Measurements from ENCODE around the gene ESPN. TPM values are rescaled to one million over a fixed set of nuclear protein-coding genes. Genes with fewer than 3 reads are reported as not detected.
A peak's percentile ranks its signal among the peaks of the same experiment; 100 is the strongest.

The ESPN gene
- under 1 TPM; 0.32 to 0.89 TPM for total RNA-seq

DNA sequence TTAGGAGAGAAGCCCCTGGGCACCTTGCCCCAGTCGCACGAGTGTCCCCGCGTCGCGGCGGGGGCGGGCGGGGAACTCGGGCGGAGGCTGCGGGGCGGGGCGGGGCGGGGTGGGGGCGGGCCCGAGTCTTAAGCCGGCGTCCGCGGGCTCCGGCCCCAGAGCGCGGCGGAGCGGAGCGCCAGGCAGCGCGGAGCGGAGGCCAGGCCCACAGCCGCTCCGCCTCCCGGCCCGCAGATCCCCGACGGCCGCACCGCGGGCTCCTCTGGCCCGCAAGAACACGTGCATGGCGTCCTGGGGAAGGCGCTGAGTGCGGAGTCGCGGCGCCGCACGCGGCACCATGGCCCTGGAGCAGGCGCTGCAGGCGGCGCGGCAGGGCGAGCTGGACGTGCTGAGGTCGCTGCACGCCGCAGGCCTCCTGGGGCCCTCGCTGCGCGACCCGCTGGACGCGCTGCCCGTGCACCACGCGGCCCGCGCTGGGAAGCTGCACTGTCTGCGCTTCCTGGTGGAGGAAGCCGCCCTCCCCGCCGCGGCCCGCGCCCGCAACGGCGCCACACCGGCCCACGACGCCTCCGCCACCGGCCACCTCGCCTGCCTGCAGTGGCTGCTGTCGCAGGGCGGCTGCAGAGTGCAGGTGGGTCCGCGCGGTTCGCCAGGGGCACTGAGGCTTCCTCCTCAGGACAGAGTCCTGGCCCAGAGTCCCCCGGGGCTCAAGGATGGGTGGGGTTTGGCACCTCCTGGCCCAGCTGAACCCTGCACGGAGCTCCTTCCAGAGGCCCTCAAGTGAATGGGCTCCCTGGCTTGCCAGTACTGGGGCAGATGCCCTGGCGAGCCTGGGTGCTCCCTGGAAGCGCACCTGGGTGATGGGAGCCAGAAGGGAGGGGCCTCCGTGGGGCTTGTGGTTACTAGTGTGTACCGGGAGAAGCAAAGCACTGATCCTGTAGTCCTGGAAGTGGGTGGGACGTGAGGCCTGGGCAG, at the start of gene ESPN:
Gene ESPN, plus strand, starts transcription at position 158 of the 975 bp plus-strand sequence. Its CDS starts 180 bp downstream, at position 338.
- ATAC-seq (peak; percentile 38), DNase-seq (no peak)
- peaks cover 17% of the 10 kb centered on the region for H3K4me1 Mint-ChIP-seq
- no peak within 1 kb of the TSS for H3K27ac Mint-ChIP-seq
- no peaks in the 10 kb centered on the region for H3K9me3 Mint-ChIP-seq (ENCODE audit: low read depth)
- CTCF ChIA-PET: interaction anchor here (2.6 kb wide), 1 partner anchor 13 kb away, joined by 15 read pairs; no protein-coding TSS in a partner anchor
- H3K27me3 Mint-ChIP-seq: peaks cover 65% of the 10 kb centered on the region
- H3K36me3 Mint-ChIP-seq: no peaks in the 10 kb centered on the region
- H3K4me3 Mint-ChIP-seq: peak within 1 kb of the TSS; percentile 9

DNA sequence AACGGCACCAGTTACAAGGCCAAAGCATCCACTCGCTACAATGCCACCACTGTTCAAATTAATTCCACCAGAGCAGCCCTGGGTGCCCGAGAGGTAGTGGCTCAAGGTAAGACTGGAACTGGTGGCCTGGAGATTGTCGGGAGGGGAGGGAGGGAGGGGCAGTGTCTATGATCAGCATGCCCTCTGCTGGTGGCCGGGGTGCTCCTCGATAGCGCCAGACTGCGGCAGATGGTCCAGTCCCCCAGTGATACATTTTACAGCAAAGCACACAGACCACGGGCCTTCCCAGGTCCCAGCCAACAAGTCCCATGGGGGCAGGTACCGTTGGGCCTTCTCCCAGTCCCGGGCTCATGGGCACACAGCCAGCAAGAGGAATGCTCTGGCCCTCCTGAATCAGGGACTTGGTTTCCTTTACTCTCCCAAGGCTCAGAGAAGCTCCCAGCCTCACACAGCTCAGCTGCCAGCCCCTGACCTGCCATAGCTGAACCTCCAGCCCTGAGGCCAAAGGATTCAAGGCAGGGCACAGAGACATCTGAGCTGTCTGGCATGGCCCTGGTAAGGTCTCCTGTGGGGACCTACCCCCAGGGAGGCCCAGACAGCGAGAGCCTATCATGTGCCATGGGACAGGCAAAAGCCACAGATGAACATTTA, 46.4 kb upstream of the ESPN start:
- Mint-ChIP-seq H3K27me3 (no peaks in the 10 kb centered on the region), H3K9me3 (ENCODE audit: low read depth) (no peaks in the 10 kb centered on the region), H3K4me3 (no peak overlapping the region), H3K4me1 (no peaks in the 10 kb centered on the region), H3K27ac (no peak overlapping the region), H3K36me3 (peaks cover 4% of the 10 kb centered on the region)
- ATAC-seq: no peak
- CTCF ChIA-PET: interaction anchor here (0.9 to 1.3 kb wide), 3 partner anchors 14 to 30 kb away, joined by 3 to 5 read pairs (median 4); no protein-coding TSS in a partner anchor
- DNase-seq: no peak

DNA sequence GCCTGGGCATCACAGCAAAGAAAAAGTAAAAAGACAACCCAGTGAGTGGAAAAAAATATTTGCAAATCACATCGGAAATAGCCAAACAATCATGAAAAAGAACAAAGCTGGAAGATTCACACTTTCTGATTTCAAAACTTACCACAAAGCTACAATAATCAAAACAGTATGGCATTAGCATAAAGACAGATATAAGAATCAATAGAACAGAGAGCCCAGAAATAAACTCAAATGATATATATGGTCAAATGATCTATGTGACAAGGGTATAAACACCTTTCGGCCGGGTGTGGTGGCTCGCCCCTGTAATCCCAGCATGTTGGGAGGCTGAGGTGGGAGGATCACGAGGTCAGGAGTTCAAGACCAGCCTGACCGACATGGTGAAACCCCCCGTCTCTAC, 44.5 kb upstream of the ESPN start:
- Mint-ChIP-seq H3K27me3 (no peaks in the 10 kb centered on the region), H3K4me1 (no peaks in the 10 kb centered on the region), H3K36me3 (peaks cover 10% of the 10 kb centered on the region), H3K4me3 (no peak overlapping the region), H3K9me3 (ENCODE audit: low read depth) (peaks cover 2% of the 10 kb centered on the region), H3K27ac (no peak overlapping the region)
- CTCF ChIA-PET: interaction anchor here (1.2 kb wide), 1 partner anchor 134 kb away, joined by 4 read pairs; no protein-coding TSS in a partner anchor
- ATAC-seq (no peak), DNase-seq (no peak)

DNA sequence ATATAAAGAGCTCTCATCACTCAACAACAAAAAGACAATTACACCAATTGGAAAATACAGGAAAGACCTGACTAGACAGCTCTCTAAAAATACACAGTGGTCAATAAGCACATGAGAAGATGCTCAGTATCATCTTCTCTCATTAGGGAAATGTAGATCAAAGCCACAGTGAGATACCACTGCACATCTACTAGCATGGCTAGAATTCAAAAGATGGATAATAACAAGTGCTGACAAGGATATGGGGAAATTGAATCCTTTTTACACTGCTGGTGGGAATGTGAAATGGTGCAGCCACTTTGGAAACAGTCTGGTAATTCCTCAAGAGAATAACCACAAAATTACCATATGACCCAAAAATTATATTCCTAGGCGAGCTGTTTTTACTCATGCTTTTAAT, 40.4 kb upstream of the ESPN start:
- no peak overlapping the region for H3K4me3 Mint-ChIP-seq
- peaks cover 3% of the 10 kb centered on the region for H3K4me1 Mint-ChIP-seq
- ATAC-seq (no peak), DNase-seq (no peak)
- CTCF ChIA-PET: interaction anchor here (1.2 to 3.0 kb wide), 6 partner anchors 9 to 138 kb away, joined by 3 to 7 read pairs (median 5); partner anchors contain the start of gene ACOT7
- H3K27ac Mint-ChIP-seq: no peak overlapping the region
- H3K36me3 Mint-ChIP-seq: peaks cover 12% of the 10 kb centered on the region
- peaks cover 2% of the 10 kb centered on the region for H3K9me3 Mint-ChIP-seq (ENCODE audit: low read depth)
- H3K27me3 Mint-ChIP-seq: no peaks in the 10 kb centered on the region

DNA sequence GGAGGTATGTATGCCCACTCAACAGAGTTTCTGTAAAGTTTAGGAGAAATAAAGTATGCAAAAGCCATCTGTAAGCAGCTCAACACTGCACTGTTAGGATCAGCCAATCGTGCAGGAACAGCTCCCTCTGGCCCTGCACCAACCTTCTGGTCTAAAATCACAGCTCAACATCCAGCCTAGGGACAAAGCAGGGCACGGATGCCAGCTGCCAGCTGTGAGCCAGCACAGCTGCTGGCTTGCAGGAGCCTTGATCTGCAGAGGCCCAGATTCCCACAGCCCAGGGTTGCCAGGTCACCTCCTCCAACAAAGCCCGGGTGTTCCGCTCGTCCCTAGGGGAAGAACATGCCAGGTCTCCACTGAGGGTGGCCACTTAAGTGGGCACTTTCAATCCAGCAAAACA, 39.6 kb upstream of the ESPN start:
- Mint-ChIP-seq H3K4me3 (no peak overlapping the region), H3K9me3 (ENCODE audit: low read depth) (peaks cover 2% of the 10 kb centered on the region), H3K27me3 (no peaks in the 10 kb centered on the region), H3K27ac (no peak overlapping the region), H3K36me3 (peaks cover 9% of the 10 kb centered on the region), H3K4me1 (peaks cover 6% of the 10 kb centered on the region)
- no peak for DNase-seq
- CTCF ChIA-PET: interaction anchor here (0.9 to 1.8 kb wide), 6 partner anchors 9 to 138 kb away, joined by 3 to 7 read pairs (median 4); partner anchors contain the start of gene ACOT7
- ATAC-seq: no peak

DNA sequence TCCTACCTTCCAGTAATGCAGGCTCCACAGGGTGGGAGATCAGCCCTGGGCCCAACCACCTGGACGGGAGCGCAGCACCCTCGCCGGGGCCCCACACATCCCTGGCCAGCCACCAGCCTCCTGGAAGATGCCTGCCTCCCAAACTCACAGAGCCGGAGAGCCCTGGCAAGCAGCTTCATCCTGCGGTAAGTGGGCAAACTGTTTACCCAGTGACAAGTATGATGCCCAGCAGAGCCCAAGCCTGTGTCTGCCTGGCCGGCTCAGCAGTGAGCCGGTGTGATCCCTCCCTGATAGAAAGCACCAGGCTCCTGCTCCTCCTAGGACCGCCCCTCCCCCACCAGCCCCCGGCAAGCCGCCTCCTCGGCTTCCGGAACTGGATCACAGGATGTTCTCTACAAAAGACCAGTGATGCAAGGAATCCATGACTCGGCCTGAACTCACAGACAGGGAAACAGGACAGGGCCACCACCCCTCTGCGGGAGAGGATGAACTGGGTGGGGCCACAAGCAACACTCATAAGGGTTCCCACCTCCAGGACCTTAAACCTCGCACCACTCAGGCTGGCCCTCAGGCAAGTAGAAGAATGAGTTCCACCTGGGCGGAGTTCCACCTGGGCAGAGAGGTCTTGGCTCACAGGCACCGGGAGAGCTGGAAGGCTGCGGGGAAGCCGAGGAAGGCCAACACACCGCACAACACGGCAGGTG, 38.9 kb upstream of the ESPN start:
- CTCF ChIA-PET: interaction anchor here (0.9 to 1.8 kb wide), 4 partner anchors 8 to 25 kb away, joined by 3 to 7 read pairs (median 4); partner anchors contain the start of gene ACOT7
- Mint-ChIP-seq H3K9me3 (ENCODE audit: low read depth) (peaks cover 2% of the 10 kb centered on the region), H3K27me3 (no peaks in the 10 kb centered on the region), H3K4me3 (no peak overlapping the region), H3K4me1 (peaks cover 8% of the 10 kb centered on the region), H3K36me3 (peaks cover 8% of the 10 kb centered on the region), H3K27ac (no peak overlapping the region)
- DNase-seq: no peak
- ATAC-seq: no peak

DNA sequence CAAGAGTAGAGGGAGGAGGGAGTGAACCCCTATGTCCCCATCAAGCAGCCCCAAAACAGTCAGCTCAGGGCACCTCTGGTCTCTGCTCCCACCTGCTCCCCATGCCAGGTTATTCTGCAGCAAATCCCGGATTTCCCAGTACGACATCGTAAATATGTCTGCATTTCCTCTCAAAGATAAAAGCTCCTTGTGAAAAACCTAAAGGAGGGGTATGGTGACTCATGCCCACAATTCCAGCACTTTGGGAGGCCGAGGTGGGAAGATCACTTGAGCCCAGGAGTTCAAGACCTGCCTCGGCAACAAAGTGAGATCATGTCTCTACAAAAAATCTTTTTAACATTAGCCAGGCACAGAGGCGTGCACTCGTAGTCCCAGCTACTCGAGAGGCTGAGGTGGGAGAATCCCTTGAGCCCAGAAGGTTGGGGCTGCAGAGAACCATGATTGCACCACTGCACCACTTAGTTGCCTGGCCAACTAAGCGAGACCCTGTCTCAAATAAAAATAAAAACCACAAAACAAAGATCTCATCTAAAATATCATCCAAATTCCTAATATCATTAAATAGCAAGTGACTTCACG, 38.1 kb upstream of the ESPN start:
- CTCF ChIA-PET: no interaction called here
- no peak overlapping the region for H3K27ac Mint-ChIP-seq
- peaks cover 2% of the 10 kb centered on the region for H3K9me3 Mint-ChIP-seq (ENCODE audit: low read depth)
- H3K36me3 Mint-ChIP-seq: peaks cover 8% of the 10 kb centered on the region
- DNase-seq (no peak), ATAC-seq (no peak)
- H3K4me3 Mint-ChIP-seq: no peak overlapping the region
- no peaks in the 10 kb centered on the region for H3K27me3 Mint-ChIP-seq
- peaks cover 12% of the 10 kb centered on the region for H3K4me1 Mint-ChIP-seq

GRCh38 chr1:6389971-6390370, 34.6 kb upstream of the ESPN start:
- Mint-ChIP-seq H3K4me3 (no peak overlapping the region), H3K4me1 (peaks cover 33% of the 10 kb centered on the region), H3K9me3 (ENCODE audit: low read depth) (no peaks in the 10 kb centered on the region), H3K36me3 (peaks cover 2% of the 10 kb centered on the region), H3K27me3 (no peaks in the 10 kb centered on the region), H3K27ac (no peak overlapping the region)
- DNase-seq: no peak
- ATAC-seq: no peak
- CTCF ChIA-PET: interaction anchor here (0.6 to 1.6 kb wide), 2 partner anchors 25 to 143 kb away, joined by 3 to 4 read pairs; no protein-coding TSS in a partner anchor

DNA sequence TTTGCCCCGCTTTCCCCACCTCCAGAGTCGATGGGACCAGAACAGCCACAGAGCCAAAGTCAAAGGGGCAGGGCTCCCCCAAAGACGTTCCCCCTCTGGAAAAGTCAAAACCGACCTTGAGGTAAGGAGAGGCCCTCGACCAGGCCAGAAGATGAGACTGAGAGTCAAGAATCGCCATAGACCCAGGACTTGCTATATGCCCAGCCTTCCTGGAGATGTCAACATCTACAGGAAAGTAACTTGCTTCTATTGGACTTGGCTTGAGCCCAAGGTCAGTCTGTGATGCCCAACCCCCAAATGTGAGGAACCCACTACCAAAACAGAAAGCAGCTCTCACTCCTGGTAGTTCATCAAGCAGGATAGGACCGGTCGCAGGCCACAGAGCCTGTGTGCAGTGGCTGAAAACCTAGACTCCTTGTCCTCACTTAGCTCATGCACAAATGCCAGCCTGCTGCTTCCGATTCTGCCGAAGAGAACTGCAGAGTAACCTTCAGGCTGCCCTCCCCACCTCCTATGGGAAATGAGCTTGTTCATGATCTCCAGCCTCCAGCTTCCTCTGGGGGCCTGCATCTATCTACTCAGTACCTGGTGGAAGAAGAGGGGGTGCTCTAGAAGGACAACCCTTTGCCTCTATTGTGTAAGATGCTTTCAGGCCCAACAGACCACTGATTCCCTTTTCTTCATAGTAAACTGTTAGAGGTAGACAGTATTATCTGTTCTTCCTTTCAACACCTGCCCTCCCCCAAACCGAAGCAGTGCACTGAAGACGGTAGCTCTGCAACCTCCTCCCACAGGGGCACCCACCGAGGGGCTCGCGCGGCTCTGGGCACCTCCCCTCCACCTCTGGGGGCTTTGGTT, 32.4 kb upstream of the ESPN start:
- H3K4me3 Mint-ChIP-seq: peak overlapping the region; percentile 84
- peak overlapping the region; percentile 69 for H3K27ac Mint-ChIP-seq
- ATAC-seq: no peak
- peak; percentile 49 for DNase-seq
- H3K4me1 Mint-ChIP-seq: peaks cover 35% of the 10 kb centered on the region
- no peaks in the 10 kb centered on the region for H3K36me3 Mint-ChIP-seq
- H3K27me3 Mint-ChIP-seq: no peaks in the 10 kb centered on the region
- CTCF ChIA-PET: interaction anchor here (0.7 to 9.2 kb wide), 11 partner anchors 10 to 146 kb away, joined by 3 to 58 read pairs (median 7); no protein-coding TSS in a partner anchor
- no peaks in the 10 kb centered on the region for H3K9me3 Mint-ChIP-seq (ENCODE audit: low read depth)

DNA sequence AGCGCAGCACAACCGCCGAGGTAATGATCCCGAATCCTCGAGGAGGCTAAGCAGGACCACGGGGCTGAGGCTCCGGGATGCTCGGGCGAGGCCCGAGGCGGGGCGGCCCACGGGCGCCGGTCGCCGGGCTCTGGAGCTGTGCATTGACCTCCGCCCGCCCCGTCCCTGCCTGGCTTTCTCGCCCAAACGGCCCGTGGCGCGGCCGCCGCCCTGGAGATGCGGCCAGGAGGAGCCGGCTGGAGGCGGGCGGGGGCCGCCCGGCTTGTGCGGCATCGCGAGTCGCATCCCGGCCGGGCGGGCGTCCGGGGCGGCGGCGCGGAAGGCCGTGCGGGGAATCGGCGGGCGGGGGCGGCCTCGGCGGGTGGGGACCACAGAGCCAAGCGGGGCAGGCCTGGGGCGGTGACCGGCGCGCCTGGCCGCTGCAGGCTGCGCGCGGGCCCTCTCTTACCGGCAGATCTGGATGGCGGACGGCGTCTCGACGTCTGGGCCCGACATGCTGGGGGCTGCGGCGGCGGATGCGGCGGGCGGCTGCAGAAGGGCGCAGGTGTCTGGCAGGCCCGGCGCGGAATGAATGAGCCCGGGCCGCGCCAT, 31.7 kb upstream of the ESPN start:
- Mint-ChIP-seq H3K27ac (peak overlapping the region; percentile 81), H3K4me3 (peak overlapping the region; percentile 84), H3K9me3 (ENCODE audit: low read depth) (no peaks in the 10 kb centered on the region), H3K27me3 (no peaks in the 10 kb centered on the region), H3K36me3 (no peaks in the 10 kb centered on the region), H3K4me1 (peaks cover 35% of the 10 kb centered on the region)
- ATAC-seq (no peak), DNase-seq (no peak)
- CTCF ChIA-PET: interaction anchor here (0.7 to 9.2 kb wide), 14 partner anchors 8 to 147 kb away, joined by 3 to 58 read pairs (median 7); no protein-coding TSS in a partner anchor

DNA sequence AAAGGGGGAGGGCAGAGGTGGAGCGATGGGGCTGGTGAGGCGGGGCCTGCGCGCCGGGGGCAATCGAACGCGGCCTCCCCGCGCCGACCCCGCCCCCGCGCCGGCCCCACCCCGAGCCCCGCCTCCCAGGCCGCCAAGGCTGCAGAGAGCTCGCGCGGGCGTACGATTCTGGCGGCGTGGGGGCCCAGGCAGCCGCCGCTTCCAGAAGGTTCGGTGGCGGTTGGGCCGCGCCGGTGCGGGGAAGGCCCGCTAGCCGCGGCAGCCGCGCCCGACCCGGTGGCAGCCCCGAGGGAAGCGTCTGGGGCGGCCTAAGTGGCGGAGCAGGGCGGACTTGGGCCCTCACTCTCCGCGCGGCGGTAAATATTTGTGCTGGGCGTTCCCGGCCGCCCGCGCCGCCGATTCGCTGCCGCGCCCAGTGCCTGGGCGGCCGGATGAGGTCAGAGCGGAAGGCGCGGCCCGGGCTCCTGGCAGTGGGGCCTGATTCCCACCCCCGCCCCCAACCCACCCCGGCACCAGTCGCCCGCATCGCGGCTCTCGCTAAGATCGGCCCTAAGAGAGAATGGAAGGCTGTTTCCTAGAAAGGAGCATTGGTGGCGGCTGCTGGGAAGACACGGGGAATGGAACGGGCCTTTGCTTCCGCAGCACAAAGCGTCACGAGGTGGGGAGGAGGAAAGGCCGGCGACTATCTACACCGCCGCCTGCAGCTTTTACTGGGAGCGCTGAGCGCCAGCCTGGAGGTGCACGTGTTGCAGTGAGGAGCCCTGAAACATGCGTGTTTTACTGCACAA, 31.0 kb upstream of the ESPN start, which contains the start of gene ACOT7:
Gene ACOT7, minus strand, starts transcription at position 368 of the 788 bp plus-strand sequence. CDS start 368 bp downstream, outside the sequence.
- H3K4me3 Mint-ChIP-seq: peak within 1 kb of the TSS; percentile 84
- no peaks in the 10 kb centered on the region for H3K27me3 Mint-ChIP-seq
- no peaks in the 10 kb centered on the region for H3K9me3 Mint-ChIP-seq (ENCODE audit: low read depth)
- DNase-seq (peak; percentile 93), ATAC-seq (peak; percentile 89)
- CTCF ChIA-PET: interaction anchor here (0.6 to 9.2 kb wide), 18 partner anchors 9 to 648 kb away, joined by 3 to 58 read pairs (median 7); no protein-coding TSS in a partner anchor
- H3K27ac Mint-ChIP-seq: peak within 1 kb of the TSS; percentile 92
- peaks cover 35% of the 10 kb centered on the region for H3K4me1 Mint-ChIP-seq
- no peaks in the 10 kb centered on the region for H3K36me3 Mint-ChIP-seq
